CD4-positive, alpha-beta T cell treated with Interleukin-17A for 4 hours (primary cell): ENCODE data around the gene SLMAP.
"Not testable (repeated sequence)": the region's sequence is repeated elsewhere in the genome, so short reads cannot be mapped to it uniquely, and the experiment has no call there.

ENCODE experiments used
- DNase-seq: peaks from one replicate; pipeline ENCODE4 v3.0.0-alpha.2; 2020; ENCODE audit warnings: mixed read lengths

SLMAP gene

DNA sequence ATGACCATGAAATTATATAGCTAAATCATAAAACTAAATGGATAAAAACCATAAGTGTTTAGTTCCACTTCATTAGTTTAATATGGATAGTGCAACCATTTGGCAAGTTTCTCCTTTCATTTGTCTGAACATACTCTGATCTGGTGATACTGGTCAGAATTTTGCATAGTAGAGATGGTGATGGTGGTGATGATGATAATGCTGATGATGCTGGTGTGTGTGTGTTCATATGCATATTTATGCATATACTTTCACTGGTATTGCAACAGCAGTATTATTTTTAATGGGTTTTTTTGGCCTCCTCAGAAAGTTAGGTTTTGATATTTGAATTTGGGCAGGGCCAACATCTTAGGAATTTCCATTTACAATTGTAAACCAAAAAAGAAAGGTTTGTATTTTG is 76.4 kb downstream of the SLMAP start:
- no peak for DNase-seq

DNA sequence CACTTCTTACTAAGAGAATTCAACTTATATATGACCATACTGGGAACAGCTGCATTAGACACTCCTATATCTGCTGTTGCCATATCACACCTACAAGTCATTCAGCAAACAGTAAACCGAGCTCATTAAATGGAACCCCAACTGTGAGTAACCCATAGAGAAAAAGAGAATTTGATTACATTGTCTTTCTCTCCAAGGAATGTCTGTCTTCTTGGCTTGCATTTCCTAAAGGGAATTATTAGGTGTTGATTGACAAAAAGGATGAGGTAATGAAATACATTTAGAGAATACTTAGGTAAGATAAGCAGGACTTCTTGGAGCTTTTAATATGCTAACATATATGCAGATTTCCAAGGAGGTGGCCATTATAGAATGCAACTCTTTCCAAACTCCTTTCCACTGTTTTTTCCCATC is 76.8 kb downstream of the SLMAP start:
- no peak for DNase-seq

DNA sequence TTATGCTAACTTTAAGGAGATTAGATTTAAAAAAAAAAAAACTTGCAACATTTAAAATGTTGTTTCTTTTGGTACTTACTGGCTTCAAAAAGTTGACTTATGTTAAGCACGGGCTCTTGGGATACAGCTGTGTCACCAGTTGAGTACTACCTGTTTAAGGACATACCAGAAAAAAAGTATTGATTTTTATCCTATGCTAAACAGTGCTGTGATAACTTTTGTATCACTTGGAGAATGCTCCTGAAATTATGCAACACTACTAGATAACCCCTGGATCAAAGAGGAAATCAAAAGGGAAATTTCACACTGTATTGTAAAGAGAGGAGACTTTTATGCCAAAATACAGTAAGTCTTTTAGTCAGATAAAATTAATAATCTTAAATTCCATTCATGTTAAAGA is 77.7 kb downstream of the SLMAP start:
- DNase-seq: no peak

DNA sequence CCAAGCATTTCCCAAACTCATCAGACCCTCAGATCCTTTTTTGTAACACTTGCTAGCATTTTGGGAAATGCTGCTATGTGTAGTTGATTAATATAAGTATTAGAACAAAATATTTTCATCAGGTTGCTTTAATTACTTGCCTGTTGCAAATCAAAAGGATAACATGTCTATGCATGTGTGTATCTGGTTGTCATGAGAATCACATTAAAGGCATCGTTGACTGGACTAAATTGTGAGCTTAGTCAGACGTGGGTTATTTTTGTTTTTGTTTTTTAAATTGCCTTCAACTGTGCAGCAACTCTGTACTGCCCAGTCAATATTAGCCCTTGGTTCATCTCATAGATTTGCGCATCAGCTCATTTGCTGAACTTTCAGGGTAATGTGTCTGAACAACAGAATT is 81.6 kb downstream of the SLMAP start:
- no peak for DNase-seq

DNA sequence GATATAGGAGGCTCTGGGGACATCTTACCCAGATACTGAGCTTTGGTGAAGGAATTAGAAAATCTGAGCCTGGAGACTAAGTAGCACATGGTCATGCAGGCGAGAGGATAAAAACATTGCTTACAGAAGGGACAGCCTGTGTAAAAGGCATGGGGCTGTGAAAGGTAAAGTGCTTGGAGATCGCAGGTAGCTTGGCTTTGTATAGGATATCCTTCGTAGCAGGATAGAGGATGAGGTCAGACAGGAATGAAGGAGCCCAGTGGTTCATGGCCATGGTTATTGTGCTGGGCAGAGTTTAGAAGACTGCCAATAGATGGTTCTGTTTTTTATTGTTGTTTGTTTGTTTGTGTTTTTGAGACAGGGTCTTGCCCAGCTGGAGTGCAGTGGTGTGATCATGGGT is 82.5 kb downstream of the SLMAP start:
- no peak for DNase-seq

DNA sequence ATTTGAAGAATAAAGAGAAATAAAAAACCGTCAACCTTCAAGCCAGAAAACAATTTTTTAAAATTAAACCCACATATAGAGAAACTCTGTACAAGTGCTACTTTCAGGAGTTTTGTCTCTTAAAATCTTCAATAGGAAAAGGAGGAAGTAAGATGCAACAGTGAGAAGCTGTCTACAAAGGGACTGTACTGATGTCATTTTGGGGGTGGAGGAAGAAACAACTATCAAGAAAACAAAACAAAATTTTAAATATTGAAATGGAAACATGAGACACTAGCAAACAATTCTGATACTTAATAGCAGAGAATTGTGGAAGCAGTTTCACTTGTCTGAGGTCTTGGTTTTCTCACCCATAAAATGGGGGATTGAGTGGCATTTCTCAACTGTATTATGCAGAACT is 84.4 kb downstream of the SLMAP start:
- DNase-seq: no peak

DNA sequence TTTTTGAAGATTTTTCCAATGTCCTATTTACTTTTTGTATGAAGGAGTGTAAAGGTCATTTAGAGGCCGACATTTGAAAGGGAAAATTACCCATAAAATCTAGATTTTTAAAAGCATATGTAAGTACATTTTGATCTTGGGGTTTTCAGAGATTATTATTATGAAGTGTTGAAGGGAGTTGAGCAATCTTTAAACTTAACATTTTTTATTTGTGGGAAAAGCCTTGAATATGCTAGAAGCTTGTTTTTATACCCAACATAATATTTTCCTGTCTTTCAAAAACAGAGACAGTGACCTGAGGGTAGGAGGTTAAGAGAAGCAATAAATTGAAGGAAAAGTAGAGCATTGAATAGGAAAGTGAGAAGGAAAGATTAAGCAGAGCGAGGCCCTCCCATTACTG is 85.7 kb downstream of the SLMAP start:
- DNase-seq: no peak

DNA sequence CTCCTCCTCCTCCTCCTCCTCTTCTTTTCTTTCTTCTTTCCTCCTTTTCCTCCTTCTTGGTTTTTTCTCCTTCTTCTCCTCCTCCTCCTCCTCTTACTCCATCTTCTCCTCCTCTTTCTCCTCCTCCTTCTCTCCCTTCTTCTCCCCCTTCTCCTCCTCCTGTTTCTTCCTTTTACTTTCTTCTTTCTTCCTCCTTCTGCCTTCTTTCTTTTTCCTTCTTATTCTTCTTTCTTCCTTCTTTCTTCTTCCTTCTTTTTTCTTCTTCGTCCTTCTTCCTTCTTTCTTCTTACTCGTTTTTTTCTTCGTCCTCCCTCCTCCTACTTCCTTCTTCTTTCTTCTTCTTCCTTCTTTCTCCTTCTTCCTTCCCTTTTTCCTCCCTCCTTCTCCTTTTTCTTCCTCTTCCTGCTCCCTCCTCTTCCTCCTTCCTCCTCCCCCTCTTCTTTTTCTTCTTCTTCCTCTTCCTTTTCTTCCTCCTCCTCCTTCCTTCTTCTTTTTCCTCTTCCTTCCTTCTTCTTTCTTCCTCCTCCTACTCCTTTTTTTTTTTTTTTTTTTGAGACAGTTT is 92.1 kb downstream of the SLMAP start:
- no peak for DNase-seq

DNA sequence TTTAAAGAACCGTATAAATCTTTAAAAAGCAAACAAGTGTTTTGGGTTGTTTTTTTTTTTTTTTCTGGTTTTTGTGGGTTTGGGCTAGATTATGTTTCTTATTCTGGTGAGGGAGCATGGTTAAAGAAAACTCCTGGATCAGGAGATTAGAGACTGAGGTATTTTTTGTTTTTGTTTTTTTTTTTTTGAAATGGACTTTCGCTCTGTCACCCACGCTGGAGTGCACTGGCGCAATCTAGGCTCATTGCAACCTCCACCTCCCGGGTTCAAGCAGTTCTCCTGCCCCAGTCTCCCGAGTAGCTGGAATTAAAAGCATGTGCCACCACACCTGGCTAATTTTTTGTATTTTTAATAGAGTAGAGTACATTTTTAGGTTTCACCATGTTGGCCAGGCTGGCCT is 95.2 kb downstream of the SLMAP start:
- no peak for DNase-seq

DNA sequence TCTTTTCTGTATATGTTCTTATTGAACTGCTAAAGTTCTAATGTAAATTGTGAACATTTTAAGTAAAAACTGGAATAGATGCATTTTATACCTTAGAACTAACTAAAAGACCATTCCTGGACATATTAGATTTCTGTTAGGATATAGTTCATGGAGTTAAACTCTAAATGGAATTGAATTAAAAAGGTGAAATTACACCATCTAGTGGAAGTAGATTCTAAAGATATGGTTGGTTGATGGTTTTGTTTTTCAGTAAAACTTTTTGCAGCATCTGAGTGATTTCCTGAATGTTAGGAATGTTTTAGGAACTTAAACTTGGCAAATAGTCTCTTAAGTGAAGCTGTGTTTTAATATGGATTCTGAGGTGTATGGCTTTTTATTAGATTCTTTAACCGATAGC is 96.8 kb downstream of the SLMAP start:
- no peak for DNase-seq

DNA sequence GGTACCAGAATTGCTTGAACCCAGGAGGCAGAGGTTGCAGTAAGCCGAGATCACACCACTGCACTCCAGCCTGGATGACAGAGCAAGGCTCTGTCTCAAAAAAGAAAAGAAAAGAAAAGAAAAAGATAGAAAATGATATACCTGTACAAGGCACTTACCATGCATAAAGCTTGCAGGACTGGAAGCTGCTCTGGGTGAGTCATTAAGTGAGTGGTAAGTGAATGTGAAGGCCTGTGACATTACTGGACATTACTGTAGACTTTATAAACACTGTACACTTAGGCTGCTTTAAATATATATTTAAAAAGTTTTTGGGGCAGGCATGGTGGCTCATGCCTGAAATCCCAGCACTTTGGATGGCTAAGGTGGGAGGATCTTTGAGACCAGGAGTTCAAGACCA is 99.2 kb downstream of the SLMAP start:
- DNase-seq: no peak

DNA sequence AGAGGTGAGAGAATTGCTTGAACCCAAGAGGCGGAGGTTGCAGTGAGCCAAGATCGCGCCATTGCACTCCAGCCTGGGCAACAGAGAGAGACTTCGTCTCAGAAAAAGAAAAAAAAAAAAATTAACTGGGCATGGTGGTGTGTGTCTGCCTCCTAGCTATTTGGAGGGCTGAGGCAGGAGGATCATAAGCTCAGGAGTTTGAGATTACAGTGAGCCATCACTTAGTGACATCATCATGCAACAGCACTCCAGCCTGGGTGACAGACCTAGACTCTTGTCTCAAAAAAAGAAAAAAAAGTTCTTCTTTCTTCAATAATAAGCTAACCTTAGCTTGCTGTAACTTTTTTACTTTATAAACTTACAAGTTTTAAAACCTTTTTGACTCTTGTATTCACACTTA is 99.8 kb downstream of the SLMAP start:
- no peak for DNase-seq

DNA sequence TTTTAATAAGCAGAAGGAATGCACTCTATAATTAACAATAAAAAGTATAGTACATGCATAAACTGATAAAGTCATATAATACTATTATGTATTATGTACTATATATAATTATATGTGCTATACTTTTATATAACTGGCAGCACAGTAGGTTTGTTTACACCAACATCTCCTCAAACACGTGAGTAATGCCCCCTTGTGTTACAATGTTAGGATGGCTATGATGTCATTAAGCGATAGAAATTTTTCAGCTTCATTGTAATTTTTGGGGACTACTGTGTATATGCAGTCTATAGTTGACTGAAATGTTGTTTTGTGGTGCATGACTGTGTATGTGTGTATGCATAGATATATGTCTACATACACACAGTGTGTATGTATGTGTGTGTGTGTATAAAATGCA is 100.6 kb downstream of the SLMAP start:
- DNase-seq: no peak

DNA sequence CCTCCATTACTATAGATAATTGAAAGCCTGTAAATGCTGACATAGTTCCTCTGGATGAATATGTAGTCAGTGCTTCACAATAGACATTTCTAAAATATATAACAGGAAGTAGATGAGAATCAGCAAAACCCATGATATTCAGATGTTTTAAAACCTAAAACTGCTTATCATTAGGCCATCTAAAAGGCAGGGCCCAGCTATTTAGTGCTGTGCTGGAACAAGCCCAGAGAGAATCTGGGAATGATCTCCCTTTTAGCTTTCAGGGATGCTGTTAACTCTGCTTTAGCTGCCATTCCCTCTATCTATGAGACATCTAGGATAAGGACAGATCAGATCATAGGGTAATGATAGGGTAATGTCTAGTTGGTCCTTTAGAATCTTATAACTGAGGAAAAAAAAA is 106.8 kb downstream of the SLMAP start:
- no peak for DNase-seq

DNA sequence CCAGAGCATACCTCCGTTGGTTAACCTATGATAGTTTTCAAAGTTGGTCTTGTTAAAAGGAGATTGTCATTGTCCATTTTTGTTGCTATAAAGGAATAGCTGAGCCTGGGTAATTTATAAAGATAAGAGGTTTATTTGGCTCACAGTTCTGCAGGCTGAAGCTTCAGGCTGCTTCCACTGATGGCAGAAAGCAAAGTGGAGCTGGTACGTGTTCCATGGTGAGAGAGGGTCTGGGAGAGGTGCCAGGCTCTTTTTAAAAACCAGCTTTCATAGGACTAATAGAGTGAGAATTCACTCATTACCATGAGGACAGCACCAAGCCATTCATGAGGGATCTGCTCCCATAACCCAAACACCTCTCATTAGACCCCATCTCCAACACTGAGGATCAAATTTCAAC is 107.3 kb downstream of the SLMAP start:
- no peak for DNase-seq

DNA sequence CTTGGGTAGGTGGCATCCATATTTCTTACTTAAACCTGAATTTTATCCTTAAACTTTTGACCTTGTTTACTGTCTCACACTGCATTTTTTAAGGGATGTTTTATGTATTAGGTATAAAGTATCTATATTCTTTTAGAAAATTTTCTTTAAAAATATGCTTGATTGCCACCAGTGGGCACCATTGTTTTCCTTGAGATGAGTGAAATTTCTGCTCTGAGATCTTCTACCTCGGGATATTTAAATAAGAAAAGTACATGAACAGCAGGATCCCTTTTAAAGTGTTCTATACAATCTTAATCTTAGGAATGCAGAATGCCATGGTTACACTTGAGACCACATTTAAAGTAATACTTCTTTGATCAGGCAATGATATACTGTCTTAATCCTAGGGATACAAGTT is 108.7 kb downstream of the SLMAP start:
- no peak for DNase-seq

DNA sequence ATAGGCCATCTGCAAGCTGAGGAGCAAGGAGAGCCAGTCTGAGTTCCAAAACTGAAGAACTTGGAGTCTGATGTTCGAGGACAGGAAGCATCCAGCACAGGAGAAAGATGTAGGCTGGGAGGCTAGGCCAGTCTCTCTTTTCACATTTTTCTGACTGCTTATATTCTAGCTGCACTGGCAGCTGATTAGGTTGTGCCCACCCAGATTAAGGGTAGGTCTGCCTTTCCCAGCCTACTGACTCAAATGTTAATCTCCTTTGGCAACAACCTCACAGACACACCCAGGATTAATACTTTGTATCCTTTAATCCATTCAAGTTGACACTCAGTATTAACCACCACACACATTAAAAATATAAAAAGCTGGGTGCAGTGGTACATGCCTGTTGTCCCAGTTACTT is 113.0 kb downstream of the SLMAP start:
- DNase-seq: not testable (repeated sequence)

DNA sequence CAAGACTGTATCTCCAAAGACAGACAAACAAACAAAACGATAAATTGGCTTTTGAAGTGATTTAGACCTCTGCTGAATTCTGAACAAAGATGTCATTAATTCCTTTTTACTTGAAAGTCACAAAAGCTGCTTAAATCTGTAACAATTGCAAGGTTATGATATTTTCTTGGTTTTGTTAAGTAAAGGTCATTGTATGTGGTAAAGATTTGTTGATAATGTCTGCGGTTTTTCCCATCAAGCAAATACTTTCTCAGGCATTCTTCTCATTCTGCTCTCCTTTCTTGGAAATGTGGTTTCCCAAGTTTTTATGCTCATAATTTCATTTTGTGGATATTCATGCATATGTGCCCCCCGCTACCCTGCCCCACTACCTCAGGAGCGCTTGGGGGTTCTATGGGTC is 116.5 kb downstream of the SLMAP start:
- DNase-seq: no peak

DNA sequence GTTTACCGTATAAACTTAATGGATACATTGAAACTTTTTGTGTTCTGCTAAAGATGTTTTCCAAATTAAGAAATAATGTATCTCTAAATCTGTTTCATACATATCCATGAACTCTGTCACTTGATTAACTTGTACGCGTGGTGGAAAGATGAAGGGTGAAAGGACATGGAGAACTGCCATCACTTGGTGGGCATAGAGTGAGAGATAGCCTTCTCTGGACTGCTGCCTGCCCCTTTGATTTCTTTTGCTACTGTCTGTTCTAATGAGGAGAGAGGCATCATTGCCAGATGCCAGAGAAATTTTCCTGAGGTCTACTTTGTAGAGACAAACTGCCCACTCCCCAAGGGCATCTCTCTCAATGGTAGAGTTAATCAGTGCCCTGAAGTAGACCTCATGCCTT is 120.5 kb downstream of the SLMAP start:
- no peak for DNase-seq

DNA sequence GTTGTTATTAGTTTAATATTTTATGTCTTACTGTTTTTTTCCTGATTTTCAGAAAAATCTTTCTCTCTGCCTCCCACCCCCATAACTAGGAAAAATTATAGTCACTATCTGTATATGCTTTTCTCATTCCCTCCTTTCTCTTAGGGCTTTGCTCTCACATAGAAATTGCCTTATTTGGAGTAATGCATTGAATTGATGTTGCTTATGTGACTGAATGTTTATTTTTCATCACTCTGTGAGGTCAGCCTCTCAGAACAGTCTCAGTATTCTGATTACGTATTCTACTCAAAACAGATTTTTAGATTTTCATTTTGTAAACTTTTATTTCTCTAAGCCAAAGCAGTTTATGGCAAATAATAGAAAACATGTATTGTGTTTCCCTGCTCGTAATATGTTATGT is 121.0 kb downstream of the SLMAP start:
- DNase-seq: no peak

DNA sequence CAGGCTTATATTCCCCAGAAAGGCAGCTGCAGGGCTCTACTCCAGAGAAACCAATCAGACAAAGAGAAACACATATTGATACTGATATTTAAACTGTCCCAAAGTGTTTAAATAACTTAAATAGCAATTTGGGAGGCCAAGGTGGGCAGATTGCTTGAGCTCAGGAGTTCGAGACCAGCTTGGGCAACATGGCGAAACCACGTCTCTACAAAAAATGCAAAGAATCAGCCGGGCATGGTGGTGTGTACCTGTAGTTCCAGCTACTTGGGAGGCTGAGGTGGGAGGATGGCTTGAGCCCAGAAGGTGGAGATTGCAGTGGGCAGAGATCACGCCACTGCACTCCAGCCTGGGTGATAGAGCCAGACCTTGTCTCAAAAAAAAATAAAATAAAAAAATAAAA is 128.3 kb downstream of the SLMAP start:
- DNase-seq: not testable (repeated sequence)

DNA sequence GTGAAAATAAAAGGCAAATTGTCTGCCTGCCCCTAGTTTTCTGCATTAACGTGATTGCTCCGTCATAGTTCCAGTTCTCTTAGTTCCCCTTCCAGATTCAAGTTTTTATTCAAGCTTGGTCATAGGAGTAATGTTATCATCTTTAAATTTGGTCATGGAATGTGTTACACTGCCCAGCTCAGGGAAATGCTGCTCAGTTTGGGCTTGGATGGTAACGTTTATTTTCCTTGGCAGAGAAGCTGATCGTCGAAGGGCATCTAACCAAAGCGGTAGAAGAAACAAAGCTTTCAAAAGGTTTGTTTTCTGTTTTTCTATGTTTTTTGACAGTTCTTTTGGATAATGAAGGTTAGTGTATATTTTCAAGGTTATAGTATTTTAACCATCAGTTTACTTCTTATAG is 133.7 kb downstream of the SLMAP start:
- DNase-seq: no peak

DNA sequence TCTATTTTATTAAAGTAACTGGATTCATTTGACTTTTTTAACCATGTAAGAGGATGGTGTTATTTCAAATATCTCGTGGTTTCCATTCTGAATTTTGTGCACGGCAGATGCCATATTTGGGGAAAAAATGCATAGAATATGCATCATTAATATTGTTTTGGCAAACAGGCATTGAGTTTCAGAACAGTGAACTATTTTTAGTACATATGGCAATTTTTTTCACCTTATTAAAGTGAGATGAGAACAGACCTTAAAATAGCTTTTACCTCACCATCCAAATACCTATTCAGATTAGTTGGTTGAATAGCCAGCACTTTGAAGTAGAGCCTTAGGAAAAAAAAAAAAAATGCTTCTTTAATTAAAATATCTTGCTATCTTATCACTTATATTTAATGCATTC is 134.8 kb downstream of the SLMAP start:
- DNase-seq: no peak

DNA sequence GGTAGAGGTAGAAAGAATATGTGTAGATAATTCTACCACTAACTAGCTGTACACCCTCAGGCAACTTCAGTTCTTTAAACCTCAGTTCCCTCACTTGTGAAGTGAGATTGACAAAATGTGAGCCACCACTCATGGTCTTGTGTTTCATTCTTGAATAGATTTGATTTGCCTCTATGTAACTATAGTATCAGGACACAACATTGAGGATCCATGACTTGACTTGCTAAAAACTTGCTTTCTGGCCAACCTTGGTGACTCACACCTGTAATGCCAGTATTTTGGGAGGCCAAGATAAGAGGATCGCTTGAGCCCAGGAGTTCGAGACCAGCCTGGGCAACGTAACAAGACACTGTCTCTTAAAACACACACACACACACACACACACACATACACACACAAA is 136.3 kb downstream of the SLMAP start:
- no peak for DNase-seq

DNA sequence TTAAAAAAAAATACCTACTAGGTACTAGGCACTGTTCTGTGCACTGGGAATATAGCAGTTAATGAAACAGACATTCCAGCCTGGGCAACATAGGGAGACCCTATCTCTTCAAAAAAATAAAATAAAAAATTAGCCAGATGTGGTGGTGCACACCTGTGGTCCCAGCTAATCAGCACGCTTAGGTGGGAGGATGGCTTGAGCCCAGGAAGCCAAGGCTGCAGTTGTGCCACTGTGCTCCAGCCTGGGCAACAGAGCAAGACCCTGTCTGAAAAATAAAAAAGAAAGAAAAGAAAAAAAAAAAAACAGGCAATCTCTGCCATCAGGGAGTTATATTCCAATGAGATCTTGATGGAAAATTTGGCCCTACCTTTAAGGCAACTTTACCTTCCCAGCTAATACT is 137.0 kb downstream of the SLMAP start:
- DNase-seq: no peak

DNA sequence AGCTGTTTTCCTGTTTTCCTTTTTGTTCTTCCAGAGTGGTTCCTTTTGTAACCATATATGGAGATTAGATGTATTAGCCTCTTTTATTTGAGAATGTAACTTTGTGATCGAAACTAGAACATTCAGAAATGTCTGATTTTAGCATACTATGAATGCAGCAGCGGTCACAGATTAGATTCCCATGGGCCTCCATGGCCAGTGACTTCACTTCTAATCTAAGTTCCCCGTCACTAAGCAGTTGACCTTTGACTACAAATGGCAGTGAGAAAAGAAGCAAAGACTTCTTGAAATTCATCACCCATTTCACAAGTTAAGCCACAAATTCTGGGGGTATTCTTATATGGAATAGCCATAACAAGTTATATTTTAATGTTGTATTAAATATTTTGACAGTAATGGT is 137.6 kb downstream of the SLMAP start:
- DNase-seq: no peak
